NK-92 (cell line): ENCODE results near the gene TTC27.
"Not testable (repeated sequence)": the region's sequence is repeated elsewhere in the genome, so short reads cannot be mapped to it uniquely, and the experiment has no call there.

Experiments
- DNase-seq: peaks from one replicate; lab custom pipeline; 2025; ENCODE audit not compliant: unreplicated experiment; lab: John Stamatoyannopoulos, UW

TTC27 gene

DNA sequence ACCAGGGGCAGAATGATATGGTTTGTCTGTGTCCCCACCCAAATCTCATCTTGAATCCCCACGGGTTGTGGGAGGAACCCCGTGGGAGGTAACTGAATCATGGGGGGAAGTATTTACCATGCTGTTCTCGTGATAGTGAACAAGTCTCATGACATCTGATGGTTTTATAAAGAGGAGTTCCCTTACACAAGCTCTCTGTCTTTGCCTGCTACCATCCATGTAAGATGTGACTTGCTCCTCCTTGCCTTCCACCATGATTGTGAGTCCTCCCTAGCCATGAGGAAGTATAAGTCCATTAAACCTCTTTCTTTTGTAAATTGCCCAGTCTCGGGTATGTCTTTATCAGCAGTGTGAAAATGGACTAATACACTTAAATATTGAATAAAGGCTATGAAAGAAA lies 218.4 kb downstream of the TTC27 start:
- DNase-seq, result not testable (repeated sequence)

- DNase-seq, result no peak
Measured at GRCh38 chr2:32847734-32848133, 219.9 kb downstream of the TTC27 start.

- no peak for DNase-seq
Measured at GRCh38 chr2:32849456-32850194, 221.8 kb downstream of the TTC27 start.

- no peak for DNase-seq
Measured at GRCh38 chr2:32851777-32852439, 224.1 kb downstream of the TTC27 start.

DNA sequence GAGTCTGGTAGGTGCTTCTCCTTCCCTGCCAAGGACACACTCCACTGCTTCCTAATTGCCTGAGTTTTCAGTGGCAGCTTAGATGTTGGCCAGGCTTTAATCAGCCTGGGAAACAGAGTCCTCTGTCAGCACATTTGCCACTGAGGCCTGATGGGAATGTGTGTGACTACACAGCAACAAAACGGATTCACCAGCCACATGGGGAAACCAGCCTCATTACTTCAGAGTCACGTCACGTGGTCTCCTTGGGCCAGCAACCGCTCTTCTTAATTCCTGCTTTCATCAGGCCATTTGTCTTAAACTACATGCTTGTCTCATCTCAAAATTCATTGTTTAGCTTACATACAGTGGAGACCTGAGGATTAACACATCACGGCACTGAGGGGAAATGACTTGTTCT lies 225.0 kb downstream of the TTC27 start:
- no peak for DNase-seq

GRCh38 chr2:32856891-32857290 lies 229.0 kb downstream of the TTC27 start:
- DNase-seq, result no peak

DNA sequence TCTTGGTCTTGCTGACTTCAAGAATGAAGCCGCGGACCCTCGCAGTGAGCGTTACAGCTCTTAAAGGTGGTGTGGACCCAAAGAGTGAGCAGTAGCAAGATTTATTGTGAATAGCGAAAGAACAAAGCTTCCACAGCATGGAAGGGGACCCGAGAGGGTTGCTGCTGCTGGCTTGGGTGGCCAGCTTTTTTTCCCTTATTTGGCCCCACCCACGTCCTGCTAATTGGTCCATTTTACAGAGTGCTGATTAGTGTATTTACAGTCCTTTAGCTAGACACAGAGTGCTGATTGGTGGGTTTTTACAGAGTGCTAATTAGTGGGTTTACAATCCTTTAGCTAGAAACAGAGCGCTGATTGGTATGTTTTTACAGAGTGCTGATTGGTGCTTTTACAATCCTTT lies 230.9 kb downstream of the TTC27 start:
- no peak for DNase-seq

DNA sequence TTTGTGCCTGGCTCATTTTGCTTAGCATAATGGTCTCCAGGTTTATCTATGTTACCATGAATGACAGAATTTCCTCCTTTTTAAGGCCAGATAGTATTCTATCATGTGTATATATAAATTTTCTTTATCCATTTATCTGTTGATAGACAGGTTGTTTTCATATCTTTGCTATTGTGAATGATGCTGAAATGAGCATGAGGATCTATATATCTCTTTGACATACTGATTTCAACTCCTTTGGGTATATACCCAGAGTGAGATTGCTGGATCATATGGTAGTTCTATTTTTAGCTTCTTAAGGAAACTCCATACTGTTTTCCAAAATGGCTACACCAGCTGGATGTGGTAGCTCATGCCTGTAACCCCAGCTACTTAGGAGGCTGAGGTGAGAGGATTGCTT lies 232.5 kb downstream of the TTC27 start:
- no peak for DNase-seq

DNA sequence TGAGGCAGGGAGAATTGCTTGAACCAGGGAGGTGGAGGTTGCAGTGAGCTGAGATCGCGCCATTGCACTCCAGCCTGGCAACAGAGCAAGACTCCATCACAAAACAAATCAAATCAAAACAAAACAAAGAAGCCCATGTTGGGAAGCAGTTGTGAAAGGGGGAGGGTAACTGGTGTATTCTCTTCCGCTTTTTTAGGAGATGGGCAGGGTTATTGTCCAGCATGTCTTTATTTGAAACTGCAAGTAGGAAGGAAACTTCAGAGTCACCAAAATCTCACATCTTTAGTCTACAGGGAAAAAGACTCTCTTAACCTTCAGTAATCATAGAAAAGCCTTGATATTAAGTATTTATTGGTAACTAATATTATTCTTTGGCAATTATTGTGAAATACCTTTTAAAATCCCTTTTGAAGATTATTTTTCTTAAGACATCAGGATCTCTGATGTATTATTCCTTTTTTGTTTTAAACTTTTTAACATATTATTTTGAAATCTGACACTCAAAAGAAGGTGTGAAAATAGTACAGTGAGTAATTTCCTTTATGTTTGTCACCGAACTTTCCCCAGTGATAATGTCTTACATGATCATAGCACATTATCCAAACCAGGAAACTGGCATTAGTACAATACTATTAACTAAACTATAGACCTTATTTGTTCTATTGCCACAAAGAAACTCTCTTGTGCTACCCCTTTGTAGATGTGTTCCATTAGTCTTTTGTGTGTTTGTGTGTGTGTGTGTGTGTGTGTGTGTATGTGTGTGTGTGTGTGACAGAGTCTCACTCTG lies 234.6 kb downstream of the TTC27 start:
- no peak for DNase-seq

DNA sequence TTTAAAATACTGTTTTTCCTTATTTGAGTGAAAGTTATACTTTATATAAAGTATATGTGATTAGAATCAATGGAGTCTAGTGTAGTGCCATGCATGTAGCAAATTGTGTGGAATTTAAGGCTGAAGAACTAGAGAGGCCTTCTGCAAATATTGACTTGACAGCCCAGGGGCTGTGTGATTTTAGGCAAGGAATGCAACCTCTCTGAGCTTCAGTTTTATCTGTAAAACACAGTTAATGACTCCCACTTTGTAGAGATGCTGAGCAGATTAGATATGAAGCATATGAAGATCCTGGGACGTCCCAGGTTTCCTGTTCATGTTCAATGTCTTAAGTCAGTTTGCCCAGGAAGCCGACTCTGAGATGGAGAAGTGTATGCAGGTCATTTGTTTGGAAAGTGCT lies 235.5 kb downstream of the TTC27 start:
- DNase-seq, result no peak

- no peak for DNase-seq
Measured at GRCh38 chr2:32863803-32864202, 236.0 kb downstream of the TTC27 start.

DNA sequence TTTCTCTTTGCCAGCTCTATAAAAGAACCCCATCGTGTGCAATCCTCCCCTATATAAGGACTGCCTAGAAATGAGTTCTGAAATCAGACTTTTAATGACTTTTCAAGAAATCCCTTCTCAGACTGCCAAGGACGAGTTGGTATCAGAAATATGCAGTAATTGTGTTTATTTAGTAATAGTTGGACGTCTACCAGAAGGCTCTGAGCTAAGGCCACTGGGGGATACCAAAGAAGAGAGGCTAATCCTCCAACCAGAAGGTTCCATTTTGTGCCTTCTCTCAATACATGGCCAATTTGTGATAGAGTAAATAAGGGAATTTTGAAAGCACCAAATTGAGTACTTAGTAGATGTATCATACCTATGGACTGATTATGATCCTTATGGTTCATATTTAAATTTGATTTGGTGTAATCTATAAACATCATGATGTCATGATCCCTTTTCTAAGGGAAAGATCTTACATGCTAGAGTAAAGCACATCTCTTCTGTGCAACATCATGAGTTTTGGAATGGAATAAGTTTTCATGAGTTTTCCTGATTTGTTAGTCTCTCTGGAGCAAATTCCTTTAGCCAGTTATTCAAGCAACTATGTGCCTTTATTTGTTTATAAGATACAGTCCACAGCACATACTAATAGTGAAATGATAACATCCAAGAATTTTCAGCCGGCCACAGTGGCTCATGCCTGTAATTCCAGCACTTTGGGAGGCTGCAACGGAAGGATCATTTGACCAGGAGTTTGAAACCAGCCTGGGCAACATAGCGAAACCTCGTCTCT lies 236.7 kb downstream of the TTC27 start:
- DNase-seq, result no peak

DNA sequence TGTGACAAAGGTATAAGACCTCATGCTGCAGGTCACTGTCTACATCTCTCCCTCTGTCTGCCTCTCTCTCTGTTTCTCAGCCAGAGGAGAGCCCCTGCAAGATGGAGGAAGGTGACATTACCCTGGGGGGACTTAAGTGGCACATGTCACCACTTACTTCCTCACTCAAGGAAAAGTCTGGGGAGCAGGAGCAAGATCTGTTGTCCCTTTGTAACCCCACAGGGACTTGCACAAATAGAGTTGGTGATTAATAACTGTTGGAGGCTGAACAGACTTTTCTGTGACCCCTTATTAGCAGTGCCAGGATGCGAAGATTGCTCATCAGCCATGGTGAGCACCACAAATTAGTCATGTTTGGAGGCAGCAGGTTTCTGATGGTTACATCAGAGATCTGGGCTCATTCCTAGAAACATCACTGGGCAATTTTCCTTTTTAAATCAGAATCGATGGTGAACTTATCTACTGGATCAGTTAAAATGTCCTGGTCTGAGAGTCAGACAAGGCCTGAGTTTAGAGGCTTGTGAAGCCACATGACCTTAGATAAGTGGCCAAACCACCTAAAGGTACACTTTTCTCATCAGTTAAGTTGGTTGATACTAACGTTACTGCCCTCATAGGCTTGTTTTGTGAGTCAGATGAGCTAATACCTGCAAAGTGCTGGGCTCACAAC lies 237.7 kb downstream of the TTC27 start:
- DNase-seq, result no peak

DNA sequence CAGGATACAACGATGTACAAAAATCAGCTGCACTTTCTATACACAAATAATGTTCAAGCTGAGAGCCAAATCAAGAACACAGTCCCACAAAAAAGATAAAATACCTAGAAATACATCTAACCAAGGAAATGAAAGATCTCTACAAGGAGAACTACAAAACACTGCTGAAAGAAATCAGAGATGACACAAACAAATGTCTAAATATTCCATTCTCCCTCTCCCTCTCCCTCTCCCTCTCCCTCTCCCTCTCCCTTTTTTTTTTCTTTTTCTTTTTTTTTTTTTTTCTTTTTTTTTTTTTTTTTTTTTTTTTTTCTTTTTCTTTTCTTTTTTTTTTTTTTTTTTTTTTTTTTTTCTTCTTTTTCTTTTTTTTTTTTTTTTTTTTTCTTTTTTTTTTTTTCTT lies 238.6 kb downstream of the TTC27 start:
- not testable (repeated sequence) for DNase-seq
